ENCODE data around the gene DNAJC28.
"Not testable (repeated sequence)": the region's sequence is repeated elsewhere in the genome, so short reads cannot be mapped to it uniquely, and the experiment has no call there.

The DNAJC28 gene

DNA sequence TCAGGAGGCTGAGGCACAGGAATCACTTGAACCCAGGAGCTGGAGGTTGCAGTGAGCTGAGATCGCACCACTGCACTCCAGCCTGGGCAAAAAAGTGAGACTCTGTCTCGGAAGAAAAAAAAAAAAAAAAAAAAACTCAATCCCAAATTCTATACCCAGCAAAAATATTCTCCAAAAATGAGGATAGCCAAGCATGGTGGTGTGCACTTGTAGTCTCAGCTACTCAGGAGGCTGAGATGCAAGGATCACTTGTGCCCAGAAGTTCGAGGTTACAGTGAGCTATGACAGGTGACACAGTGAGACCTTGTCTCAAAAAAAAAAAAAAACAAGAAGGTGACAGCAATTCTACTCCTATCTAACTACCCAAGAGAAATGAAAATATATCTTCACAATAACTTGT, 18.2 kb downstream of the DNAJC28 start:
- no peak for DNase-seq (ENCODE audit: low read depth, low spot score)
- no peak for TF ChIP-seq ZNF274 (IDR thresholded peaks at IDR 0.05; ENCODE audit: low read depth, low read length)
- TF ChIP-seq SUZ12 (IDR thresholded peaks at IDR 0.05; ENCODE audit: extremely low read depth, insufficient read depth, insufficient read length), result no peak
- no peak for TF ChIP-seq YY1 (IDR thresholded peaks at IDR 0.05; ENCODE audit: insufficient read depth, insufficient read length)
- Histone ChIP-seq H3K27me3 (ENCODE audit: insufficient read depth, insufficient read length) (no peaks in the 10 kb centered on the region), H3K36me3 (ENCODE audit: insufficient read depth, insufficient read length, low read length) (peaks cover 10% of the 10 kb centered on the region), H3K9ac (ENCODE audit: insufficient read length, low read depth) (no peak overlapping the region), H3K9me3 (ENCODE audit: insufficient read depth, low read length) (peaks cover 4% of the 10 kb centered on the region; the same call in 1 of the 2 replicates), H3K4me3 (ENCODE audit: insufficient read length, low read depth) (no peak overlapping the region), H3K4me1 (ENCODE audit: insufficient read depth, insufficient read length) (no peaks in the 10 kb centered on the region)

DNA sequence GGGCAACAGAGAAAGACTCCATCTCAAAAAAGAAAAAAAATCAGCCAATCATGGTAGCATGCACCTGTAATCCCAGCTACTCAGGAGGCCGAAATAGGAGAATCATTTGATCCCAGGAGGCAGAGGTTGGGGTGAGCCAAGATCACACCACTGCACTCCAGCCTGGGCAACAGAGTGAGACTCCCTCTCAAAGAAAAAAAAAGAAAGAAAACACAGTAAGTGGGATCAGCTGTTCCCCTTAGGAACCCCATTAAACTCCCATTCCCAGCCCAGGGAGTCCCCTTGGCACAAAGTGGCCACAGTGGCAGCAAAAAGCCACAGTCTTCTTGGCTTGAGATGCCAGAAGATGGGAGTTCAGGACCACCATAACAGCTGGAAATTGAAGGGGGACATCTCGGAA, 20.8 kb downstream of the DNAJC28 start:
- H3K4me1 ChIP-seq (ENCODE audit: insufficient read depth, insufficient read length), result no peaks in the 10 kb centered on the region
- H3K36me3 ChIP-seq (ENCODE audit: insufficient read depth, insufficient read length, low read length), result peaks cover 10% of the 10 kb centered on the region
- H3K9me3 ChIP-seq (ENCODE audit: insufficient read depth, low read length), result peaks cover 4% of the 10 kb centered on the region; the same call in 1 of the 2 replicates
- H3K9ac ChIP-seq (ENCODE audit: insufficient read length, low read depth), result no peak overlapping the region
- DNase-seq (ENCODE audit: low read depth, low spot score), result no peak
- H3K27me3 ChIP-seq (ENCODE audit: insufficient read depth, insufficient read length), result no peaks in the 10 kb centered on the region
- no peak overlapping the region for H3K4me3 ChIP-seq (ENCODE audit: insufficient read length, low read depth)
- TF ChIP-seq YY1 (IDR thresholded peaks at IDR 0.05; ENCODE audit: insufficient read depth, insufficient read length) (no peak), SUZ12 (IDR thresholded peaks at IDR 0.05; ENCODE audit: extremely low read depth, insufficient read depth, insufficient read length) (no peak), ZNF274 (IDR thresholded peaks at IDR 0.05; ENCODE audit: low read depth, low read length) (no peak)

DNA sequence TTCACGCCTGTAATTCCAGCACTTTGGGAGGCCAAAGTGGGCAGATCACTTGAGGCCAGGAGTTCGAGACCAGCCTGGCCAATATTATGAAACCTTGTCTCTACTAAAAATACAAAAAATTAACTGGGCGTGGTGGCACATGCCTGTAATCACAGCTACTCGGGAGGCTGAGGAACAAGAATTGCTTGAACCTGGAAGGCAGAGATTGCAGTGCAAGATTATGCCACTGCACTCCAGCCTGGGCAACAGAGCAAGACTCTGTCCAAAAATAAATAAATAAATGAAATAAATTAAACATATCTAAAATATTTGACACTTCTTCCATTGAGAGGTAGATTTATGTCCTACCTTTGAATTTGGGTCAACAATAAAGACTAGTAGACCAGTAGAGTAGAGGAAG, 22.3 kb downstream of the DNAJC28 start:
- not testable (repeated sequence) for H3K4me1 ChIP-seq (ENCODE audit: insufficient read depth, insufficient read length)

DNA sequence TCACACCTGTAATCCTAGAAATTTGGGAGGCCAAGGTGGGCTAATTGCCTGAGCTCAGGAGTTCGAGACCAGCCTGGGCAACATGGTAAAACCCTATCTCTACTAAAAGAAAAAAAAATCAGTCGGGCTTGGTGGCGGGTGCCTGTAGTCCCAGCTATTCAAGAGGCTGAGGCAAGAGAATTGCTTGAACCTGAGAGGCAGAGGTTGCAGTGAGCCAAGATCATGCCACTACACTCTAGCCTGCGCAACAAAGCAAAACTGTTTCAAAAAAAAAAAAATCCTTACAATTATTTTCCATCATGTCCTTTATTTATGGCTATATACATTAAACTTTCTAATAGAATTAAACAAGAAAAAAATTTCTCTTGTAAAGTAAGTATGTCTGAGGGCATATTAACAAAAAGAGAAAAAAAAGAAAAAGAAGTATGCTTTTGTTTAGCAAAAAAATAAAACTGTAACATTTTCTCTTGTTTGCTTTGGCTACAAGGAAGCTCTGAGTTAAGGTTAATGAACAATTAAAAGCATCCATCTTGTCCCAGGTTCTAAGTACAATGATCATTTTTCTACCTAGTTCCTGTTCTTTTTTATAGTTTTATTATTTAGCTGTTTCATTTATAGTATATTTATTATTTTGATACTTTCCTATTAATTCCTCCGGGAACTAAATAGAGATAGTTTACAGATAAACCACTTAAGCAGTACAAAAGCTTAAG, 29.8 kb downstream of the DNAJC28 start:
- no peak for DNase-seq (ENCODE audit: low read depth, low spot score)
- TF ChIP-seq ZNF274 (IDR thresholded peaks at IDR 0.05; ENCODE audit: low read depth, low read length), result no peak
- TF ChIP-seq YY1 (IDR thresholded peaks at IDR 0.05; ENCODE audit: insufficient read depth, insufficient read length), result no peak
- no peak for TF ChIP-seq SUZ12 (IDR thresholded peaks at IDR 0.05; ENCODE audit: extremely low read depth, insufficient read depth, insufficient read length)
- Histone ChIP-seq H3K27me3 (ENCODE audit: insufficient read depth, insufficient read length) (no peaks in the 10 kb centered on the region), H3K9me3 (ENCODE audit: insufficient read depth, low read length) (no peaks in the 10 kb centered on the region), H3K9ac (ENCODE audit: insufficient read length, low read depth) (no peak overlapping the region), H3K4me3 (ENCODE audit: insufficient read length, low read depth) (no peak overlapping the region), H3K4me1 (ENCODE audit: insufficient read depth, insufficient read length) (no peaks in the 10 kb centered on the region), H3K36me3 (ENCODE audit: insufficient read depth, insufficient read length, low read length) (peaks cover 19% of the 10 kb centered on the region)

More for the DNA sequence above, 22.3 kb downstream of the DNAJC28 start:
- H3K27me3 ChIP-seq (ENCODE audit: insufficient read depth, insufficient read length); H3K36me3 ChIP-seq (ENCODE audit: insufficient read depth, insufficient read length, low read length); H3K4me3 ChIP-seq (ENCODE audit: insufficient read length, low read depth); DNase-seq (ENCODE audit: low read depth, low spot score); H3K9ac ChIP-seq (ENCODE audit: insufficient read length, low read depth); H3K9me3 ChIP-seq (ENCODE audit: insufficient read depth, low read length): not testable (repeated sequence)

DNA sequence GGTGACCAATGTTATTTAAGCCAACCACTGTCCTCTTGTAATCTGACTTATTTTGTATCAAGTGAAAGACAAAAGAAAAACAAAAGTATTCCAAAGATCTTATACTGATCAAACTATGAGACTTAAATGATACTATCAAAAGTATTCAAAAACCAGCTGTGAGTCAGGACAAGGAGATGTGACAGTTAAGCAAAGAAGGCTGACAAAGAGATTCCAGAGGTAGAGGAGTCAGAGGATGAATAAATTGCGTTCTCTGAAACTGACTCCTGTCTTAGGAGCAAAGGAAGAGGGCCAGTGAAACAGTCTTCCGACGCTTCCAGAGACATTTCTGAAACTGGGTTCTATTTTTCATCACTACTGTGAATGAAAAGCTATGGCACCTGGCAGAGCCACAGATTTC, 32.7 kb downstream of the DNAJC28 start:
- no peak overlapping the region for H3K4me3 ChIP-seq (ENCODE audit: insufficient read length, low read depth)
- DNase-seq (ENCODE audit: low read depth, low spot score), result no peak
- no peaks in the 10 kb centered on the region for H3K9me3 ChIP-seq (ENCODE audit: insufficient read depth, low read length)
- H3K4me1 ChIP-seq (ENCODE audit: insufficient read depth, insufficient read length), result no peaks in the 10 kb centered on the region
- peaks cover 19% of the 10 kb centered on the region for H3K36me3 ChIP-seq (ENCODE audit: insufficient read depth, insufficient read length, low read length)
- TF ChIP-seq YY1 (IDR thresholded peaks at IDR 0.05; ENCODE audit: insufficient read depth, insufficient read length), result no peak
- no peak for TF ChIP-seq ZNF274 (IDR thresholded peaks at IDR 0.05; ENCODE audit: low read depth, low read length)
- no peak for TF ChIP-seq SUZ12 (IDR thresholded peaks at IDR 0.05; ENCODE audit: extremely low read depth, insufficient read depth, insufficient read length)
- no peaks in the 10 kb centered on the region for H3K27me3 ChIP-seq (ENCODE audit: insufficient read depth, insufficient read length)
- H3K9ac ChIP-seq (ENCODE audit: insufficient read length, low read depth), result no peak overlapping the region

DNA sequence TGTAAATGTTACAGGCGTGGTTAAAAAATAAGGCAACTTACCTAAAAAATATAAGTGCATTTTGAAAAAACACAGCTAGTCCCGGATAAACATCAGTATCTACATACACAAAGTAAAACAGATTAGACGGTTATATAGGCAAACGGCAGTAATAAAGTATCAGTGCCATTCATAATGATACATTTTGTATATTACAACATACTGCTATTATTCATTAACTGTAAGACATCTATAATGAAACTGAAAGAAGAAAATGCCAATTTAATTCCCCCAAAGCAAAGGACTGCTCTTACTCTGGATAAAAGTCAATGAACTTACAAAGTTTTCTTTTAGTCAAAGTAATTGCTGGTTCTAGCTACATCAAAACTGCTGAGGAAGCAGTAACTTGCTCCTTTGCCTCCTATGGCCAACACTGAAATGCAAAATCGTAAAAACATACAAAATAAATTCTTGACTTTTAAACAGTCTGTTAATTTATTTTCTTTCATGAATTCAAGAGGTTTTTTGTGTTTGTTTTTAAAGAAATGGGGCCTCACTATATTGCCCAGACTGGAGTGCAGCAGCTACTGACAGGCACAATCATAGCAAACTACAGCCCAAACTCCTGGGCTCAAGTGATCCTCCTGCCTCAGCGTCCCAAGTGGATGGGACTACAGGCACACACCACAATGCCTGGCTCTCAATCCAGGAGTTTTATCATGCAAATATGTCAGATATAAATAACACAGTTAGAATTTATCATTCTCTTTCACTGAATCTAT, 35.6 kb downstream of the DNAJC28 start:
- no peak for DNase-seq (ENCODE audit: low read depth, low spot score)
- H3K9ac ChIP-seq (ENCODE audit: insufficient read length, low read depth), result no peak overlapping the region
- H3K4me3 ChIP-seq (ENCODE audit: insufficient read length, low read depth), result no peak overlapping the region
- H3K9me3 ChIP-seq (ENCODE audit: insufficient read depth, low read length), result no peaks in the 10 kb centered on the region
- H3K4me1 ChIP-seq (ENCODE audit: insufficient read depth, insufficient read length), result no peaks in the 10 kb centered on the region
- H3K36me3 ChIP-seq (ENCODE audit: insufficient read depth, insufficient read length, low read length), result peaks cover 12% of the 10 kb centered on the region
- TF ChIP-seq YY1 (IDR thresholded peaks at IDR 0.05; ENCODE audit: insufficient read depth, insufficient read length), result no peak
- TF ChIP-seq SUZ12 (IDR thresholded peaks at IDR 0.05; ENCODE audit: extremely low read depth, insufficient read depth, insufficient read length), result no peak
- no peak for TF ChIP-seq ZNF274 (IDR thresholded peaks at IDR 0.05; ENCODE audit: low read depth, low read length)
- no peaks in the 10 kb centered on the region for H3K27me3 ChIP-seq (ENCODE audit: insufficient read depth, insufficient read length)

DNA sequence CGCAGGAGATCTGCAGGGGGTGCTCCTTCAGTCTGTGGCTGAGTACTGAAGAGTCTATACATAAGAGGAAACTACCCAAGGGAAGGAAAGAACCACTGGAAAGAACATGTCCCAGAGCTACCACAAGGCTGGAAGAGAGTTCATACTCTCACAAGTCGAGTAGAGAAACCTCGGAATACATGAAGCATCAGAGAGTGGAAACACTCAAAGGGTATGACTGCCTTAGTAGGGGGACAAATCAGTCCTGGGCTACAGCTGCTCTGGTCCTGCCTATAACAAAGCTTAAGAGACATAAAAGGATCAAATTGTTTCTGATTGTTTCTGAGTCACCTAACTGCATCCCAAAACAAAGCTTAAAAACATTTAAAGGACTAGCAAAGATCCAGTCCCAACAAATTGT, 39.2 kb downstream of the DNAJC28 start:
- no peaks in the 10 kb centered on the region for H3K27me3 ChIP-seq (ENCODE audit: insufficient read depth, insufficient read length)
- H3K9ac ChIP-seq (ENCODE audit: insufficient read length, low read depth), result no peak overlapping the region
- H3K4me1 ChIP-seq (ENCODE audit: insufficient read depth, insufficient read length), result no peaks in the 10 kb centered on the region
- no peaks in the 10 kb centered on the region for H3K9me3 ChIP-seq (ENCODE audit: insufficient read depth, low read length)
- DNase-seq (ENCODE audit: low read depth, low spot score), result no peak
- TF ChIP-seq ZNF274 (IDR thresholded peaks at IDR 0.05; ENCODE audit: low read depth, low read length), result no peak
- no peak for TF ChIP-seq SUZ12 (IDR thresholded peaks at IDR 0.05; ENCODE audit: extremely low read depth, insufficient read depth, insufficient read length)
- TF ChIP-seq YY1 (IDR thresholded peaks at IDR 0.05; ENCODE audit: insufficient read depth, insufficient read length), result no peak
- no peak overlapping the region for H3K4me3 ChIP-seq (ENCODE audit: insufficient read length, low read depth)
- peaks cover 4% of the 10 kb centered on the region for H3K36me3 ChIP-seq (ENCODE audit: insufficient read depth, insufficient read length, low read length)
